Activated T-cell treated with anti-CD3 and anti-CD28 coated beads, Interleukin-2, amount 50 U/mL, for 4 hours (primary cell): ENCODE measurements around the gene SH3BP1. TPM values are rescaled to one million over a fixed set of nuclear protein-coding genes. Genes with fewer than 3 reads are reported as not detected.

Source experiments
- ATAC-seq, 2 donors: fragments of 200-7000 bp; cut with Tn5 transposase; one replicate each; pipeline ENCODE4 v1.10.0; 2021
- DNase-seq: peaks from one replicate; pipeline ENCODE4 v3.0.0-alpha.2; 2020
- H3K27me3 Mint-ChIP-seq: one replicate; pipeline ENCODE4 v1.8.0; 2021; ENCODE audit warnings: low read depth, mixed read lengths
- H3K36me3 Mint-ChIP-seq: one replicate; pipeline ENCODE4 v1.8.0; 2022; ENCODE audit warnings: mixed read lengths; ENCODE audit not compliant: insufficient read depth
- H3K4me1 Mint-ChIP-seq: one replicate; pipeline ENCODE4 v1.8.0; 2021; ENCODE audit warnings: low read depth, mixed read lengths
- H3K4me3 Mint-ChIP-seq: one replicate; pipeline ENCODE4 v1.8.0; 2021; ENCODE audit warnings: mild to moderate bottlenecking, moderate library complexity, mixed read lengths
- H3K9me3 Mint-ChIP-seq: one replicate; pipeline ENCODE4 v1.8.0; 2021; ENCODE audit warnings: mixed read lengths
- total RNA-seq, 3 donors: library from RNA; stranded (reverse); gene quantifications; one replicate each; pipeline ENCODE4 v1.2.1, GENCODE V29; 2021

Gene SH3BP1
- total RNA-seq, 3 donors from 2014 or later, result 51.1 to 54.3 (median 52.5) TPM

- Mint-ChIP-seq H3K36me3 (peaks cover 9% of the 10 kb centered on the region), H3K9me3 (no peaks in the 10 kb centered on the region), H3K4me1 (peaks cover 9% of the 10 kb centered on the region), H3K4me3 (no peak overlapping the region), H3K27me3 (no peaks in the 10 kb centered on the region)
- ATAC-seq (no peak), DNase-seq (no peak)
Measured at GRCh38 chr22:37701141-37701786, 61.8 kb downstream of the SH3BP1 start.

GRCh38 chr22:37703906-37704305 is 64.4 kb downstream of the SH3BP1 start:
- ATAC-seq (no peak), DNase-seq (no peak)
- Mint-ChIP-seq H3K4me1 (no peaks in the 10 kb centered on the region), H3K4me3 (no peak overlapping the region), H3K27me3 (no peaks in the 10 kb centered on the region), H3K9me3 (no peaks in the 10 kb centered on the region), H3K36me3 (peaks cover 12% of the 10 kb centered on the region)

- Mint-ChIP-seq H3K4me1 (no peaks in the 10 kb centered on the region), H3K4me3 (no peak overlapping the region), H3K27me3 (no peaks in the 10 kb centered on the region), H3K9me3 (no peaks in the 10 kb centered on the region), H3K36me3 (peaks cover 12% of the 10 kb centered on the region)
- DNase-seq, result no peak
- no peak for ATAC-seq
Measured at GRCh38 chr22:37704645-37705044, 65.2 kb downstream of the SH3BP1 start.

GRCh38 chr22:37705205-37705604 is 65.7 kb downstream of the SH3BP1 start:
- H3K4me3 Mint-ChIP-seq, result no peak overlapping the region
- peaks cover 13% of the 10 kb centered on the region for H3K36me3 Mint-ChIP-seq
- DNase-seq (no peak), ATAC-seq (no peak)
- no peaks in the 10 kb centered on the region for H3K4me1 Mint-ChIP-seq
- no peaks in the 10 kb centered on the region for H3K27me3 Mint-ChIP-seq
- no peaks in the 10 kb centered on the region for H3K9me3 Mint-ChIP-seq

Other genes with a start within 250 kb of the SH3BP1 start
- gene ELFN2, start 212.2 kb upstream of the SH3BP1 start, total RNA-seq, result under 1 TPM; 0.03 to 0.33 (median 0.05) TPM
- gene MFNG, start 153.3 kb upstream of the SH3BP1 start, total RNA-seq, result 100 to 1,000 TPM; 157 to 188 (median 184) TPM
- gene CARD10, start 120.3 kb upstream of the SH3BP1 start, total RNA-seq, result under 1 TPM in 2 of 3 donors, not detected in 1; 0.26 to 0.35 TPM
- gene CDC42EP1, start 79.2 kb upstream of the SH3BP1 start, total RNA-seq, result under 1 TPM; 0.13 to 0.42 (median 0.35) TPM
- not detected for gene LGALS2, start 59.6 kb upstream of the SH3BP1 start, total RNA-seq
- gene GGA1, start 30.8 kb upstream of the SH3BP1 start, total RNA-seq, result 10 to 100 TPM; 73.3 to 79.5 (median 77.3) TPM
- 10 to 100 TPM; 39.0 to 50.2 (median 43.7) TPM for gene PDXP, start 19.1 kb downstream of the SH3BP1 start, total RNA-seq
- 10 to 100 TPM; 23.5 to 39.5 (median 24.9) TPM for gene LGALS1, start 36.0 kb downstream of the SH3BP1 start, total RNA-seq
- gene NOL12, start 46.7 kb downstream of the SH3BP1 start, total RNA-seq, result 10 to 100 TPM; 58.7 to 66.4 (median 65.2) TPM
- 10 to 100 TPM; 14.9 to 19.0 (median 17.2) TPM for gene TRIOBP, start 57.4 kb downstream of the SH3BP1 start, total RNA-seq
- 10 to 100 TPM in 1 of 3 donors, 1 to 10 TPM in 2; 6.5 to 12.3 (median 8.6) TPM for gene GCAT, start 168.3 kb downstream of the SH3BP1 start, total RNA-seq
- not detected for gene GALR3, start 183.7 kb downstream of the SH3BP1 start, total RNA-seq
- gene ANKRD54, start 204.7 kb downstream of the SH3BP1 start, total RNA-seq, result 10 to 100 TPM; 28.0 to 30.4 (median 29.7) TPM
- 100 to 1,000 TPM; 448 to 518 (median 461) TPM for gene EIF3L, start 209.8 kb downstream of the SH3BP1 start, total RNA-seq